ENCODE data around the gene MIEF1. TPM values are rescaled to one million over a fixed set of nuclear protein-coding genes. Genes with fewer than 3 reads are reported as not detected.

Gene MIEF1
- total RNA-seq, 1 donor from 2014 or later = 59.4 TPM

- peaks cover 80% of the 10 kb centered on the region for H3K4me1 Mint-ChIP-seq (ENCODE audit: low read depth)
- H3K27ac Mint-ChIP-seq = peak overlapping the region; percentile 87
- intact Hi-C loops (cut with micrococcal nuclease) = loop anchor here (5.0 kb wide), 2 partner anchors 353 to 1922 kb away; partner anchors contain the start of gene TOB2
- H3K36me3 Mint-ChIP-seq (ENCODE audit: low read depth) = peaks cover 66% of the 10 kb centered on the region
- H3K27me3 Mint-ChIP-seq (ENCODE audit: insufficient read depth) = peaks cover 2% of the 10 kb centered on the region
- no peaks in the 10 kb centered on the region for H3K9me3 Mint-ChIP-seq
- peak overlapping the region; percentile 76 for H3K4me3 Mint-ChIP-seq
- DNase-seq (ENCODE audit: low spot score) = no peak
These were observed 22.9 kb downstream of the MIEF1 start for GRCh38 chr22:39524753-39525657.

- H3K9me3 Mint-ChIP-seq = no peaks in the 10 kb centered on the region
- DNase-seq (ENCODE audit: low spot score) = no peak
- intact Hi-C loops (cut with micrococcal nuclease) = loop anchor here (5.0 kb wide), 1 partner anchor 353 kb away; no protein-coding TSS in a partner anchor
- H3K4me3 Mint-ChIP-seq = peak overlapping the region; percentile 76
- H3K27ac Mint-ChIP-seq = peak overlapping the region; percentile 70
- H3K36me3 Mint-ChIP-seq (ENCODE audit: low read depth) = peaks cover 67% of the 10 kb centered on the region
- H3K4me1 Mint-ChIP-seq (ENCODE audit: low read depth) = peaks cover 83% of the 10 kb centered on the region
- H3K27me3 Mint-ChIP-seq (ENCODE audit: insufficient read depth) = no peaks in the 10 kb centered on the region
These were observed 23.5 kb downstream of the MIEF1 start for GRCh38 chr22:39525658-39525975.

DNA sequence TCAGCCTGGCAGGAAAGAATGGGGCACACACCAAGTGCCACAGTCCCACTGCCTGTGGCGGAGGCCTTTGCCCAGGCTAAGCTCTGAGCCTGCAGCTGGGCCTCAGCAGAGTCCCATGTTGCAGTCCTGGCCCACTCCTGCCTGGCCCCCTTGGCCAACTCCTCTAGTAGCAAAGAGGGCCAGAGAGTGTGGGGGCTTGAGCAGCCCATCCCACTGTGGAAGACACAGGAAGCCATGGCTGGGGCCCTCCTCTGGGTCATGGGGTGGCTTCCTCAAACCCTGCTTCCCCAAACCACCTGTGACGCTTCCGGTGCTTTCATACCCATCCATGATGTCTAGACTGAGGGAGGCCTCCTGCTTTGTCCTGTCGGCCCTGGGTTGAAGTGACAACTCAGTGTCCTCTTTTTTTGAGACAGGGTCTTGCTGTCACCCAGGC is 24.7 kb downstream of the MIEF1 start:
- H3K36me3 Mint-ChIP-seq (ENCODE audit: low read depth) = peaks cover 67% of the 10 kb centered on the region
- H3K4me1 Mint-ChIP-seq (ENCODE audit: low read depth) = peaks cover 92% of the 10 kb centered on the region
- intact Hi-C loops (cut with micrococcal nuclease) = loop anchor here (5.0 kb wide), 1 partner anchor 354 kb away; no protein-coding TSS in a partner anchor
- H3K9me3 Mint-ChIP-seq = no peaks in the 10 kb centered on the region
- DNase-seq (ENCODE audit: low spot score) = no peak
- no peaks in the 10 kb centered on the region for H3K27me3 Mint-ChIP-seq (ENCODE audit: insufficient read depth)
- peak overlapping the region; percentile 61 for H3K27ac Mint-ChIP-seq
- H3K4me3 Mint-ChIP-seq = no peak overlapping the region

DNA sequence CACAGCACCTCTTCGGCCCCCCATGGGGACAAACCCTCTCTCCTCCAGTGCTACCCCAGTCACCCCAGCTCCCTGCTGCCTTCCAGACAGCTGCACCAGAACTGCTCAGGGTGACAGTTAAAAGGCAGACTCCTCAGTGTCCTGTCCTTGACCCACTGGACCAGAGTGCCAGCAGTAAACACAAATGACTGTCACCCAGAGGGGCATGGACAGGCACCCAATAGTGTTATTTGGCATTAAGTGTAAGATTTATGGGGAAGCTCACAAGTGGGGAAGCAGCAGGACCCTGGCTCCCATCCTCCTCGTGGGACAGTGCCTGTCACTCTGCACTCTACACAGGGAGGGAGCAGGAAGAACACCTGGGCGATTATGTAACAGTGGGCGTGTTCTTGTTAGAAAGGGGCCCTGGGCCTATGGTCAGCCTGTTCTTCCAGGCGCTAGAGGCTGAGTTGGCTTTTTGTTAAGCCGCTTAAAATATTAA is 25.4 kb downstream of the MIEF1 start:
- Mint-ChIP-seq H3K36me3 (ENCODE audit: low read depth) (peaks cover 65% of the 10 kb centered on the region), H3K9me3 (no peaks in the 10 kb centered on the region), H3K4me1 (ENCODE audit: low read depth) (peaks cover 88% of the 10 kb centered on the region), H3K4me3 (peak overlapping the region; percentile 62), H3K27me3 (ENCODE audit: insufficient read depth) (no peaks in the 10 kb centered on the region), H3K27ac (peak overlapping the region; percentile 68)
- no peak for DNase-seq (ENCODE audit: low spot score)
- intact Hi-C loops (cut with micrococcal nuclease) = loop anchor here (5.0 kb wide), 1 partner anchor 355 kb away; no protein-coding TSS in a partner anchor

DNA sequence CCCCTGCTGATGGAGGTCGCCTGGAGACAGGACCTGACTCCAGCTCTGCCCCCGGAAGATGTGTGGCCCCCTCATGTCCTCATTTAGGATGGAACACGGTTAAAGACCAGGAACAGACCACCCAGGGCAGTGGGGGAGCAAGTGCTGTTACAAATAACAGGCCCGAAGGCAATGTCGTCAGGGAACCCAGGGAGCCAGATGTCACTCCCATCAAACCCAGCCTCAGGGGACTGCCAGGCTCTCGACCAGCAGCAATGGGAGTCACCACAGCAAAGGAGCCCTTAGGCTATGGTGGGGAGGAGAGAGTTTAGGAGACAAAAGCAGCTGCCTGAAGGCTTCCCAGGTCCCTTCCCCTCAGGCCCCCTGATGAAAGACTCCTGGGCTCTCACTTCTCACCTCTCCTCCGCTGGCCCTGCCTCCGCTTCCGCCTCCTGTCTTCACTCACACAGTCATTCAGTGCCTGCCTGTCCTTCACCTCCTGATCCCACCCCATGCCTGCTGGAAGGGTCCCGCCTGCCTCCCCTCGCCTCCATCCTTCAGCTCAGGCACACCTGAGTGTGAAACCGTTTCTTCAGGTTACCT is 26.1 kb downstream of the MIEF1 start:
- H3K27ac Mint-ChIP-seq = peak overlapping the region; percentile 56
- peaks cover 60% of the 10 kb centered on the region for H3K36me3 Mint-ChIP-seq (ENCODE audit: low read depth)
- H3K4me1 Mint-ChIP-seq (ENCODE audit: low read depth) = peaks cover 82% of the 10 kb centered on the region
- intact Hi-C loops (cut with micrococcal nuclease) = loop anchor here (5.0 kb wide), 1 partner anchor 356 kb away; no protein-coding TSS in a partner anchor
- no peak for DNase-seq (ENCODE audit: low spot score)
- H3K4me3 Mint-ChIP-seq = peak overlapping the region; percentile 96
- H3K9me3 Mint-ChIP-seq = no peaks in the 10 kb centered on the region
- no peaks in the 10 kb centered on the region for H3K27me3 Mint-ChIP-seq (ENCODE audit: insufficient read depth)

- peak; percentile 87 for DNase-seq (ENCODE audit: low spot score)
- Mint-ChIP-seq H3K9me3 (no peaks in the 10 kb centered on the region), H3K27me3 (ENCODE audit: insufficient read depth) (no peaks in the 10 kb centered on the region), H3K36me3 (ENCODE audit: low read depth) (peaks cover 56% of the 10 kb centered on the region), H3K27ac (peak overlapping the region; percentile 80), H3K4me1 (ENCODE audit: low read depth) (peaks cover 78% of the 10 kb centered on the region), H3K4me3 (peak overlapping the region; percentile 96)
- intact Hi-C loops (cut with micrococcal nuclease) = loop anchor here (1.0 to 5.0 kb wide), 3 partner anchors 33 to 357 kb away; no protein-coding TSS in a partner anchor
These were observed 26.8 kb downstream of the MIEF1 start for GRCh38 chr22:39528681-39529486.

- intact Hi-C loops (cut with micrococcal nuclease) = loop anchor here (1.0 to 5.0 kb wide), 3 partner anchors 33 to 357 kb away; no protein-coding TSS in a partner anchor
- Mint-ChIP-seq H3K4me3 (peak overlapping the region; percentile 96), H3K27ac (peak overlapping the region; percentile 80), H3K9me3 (no peaks in the 10 kb centered on the region), H3K36me3 (ENCODE audit: low read depth) (peaks cover 52% of the 10 kb centered on the region), H3K4me1 (ENCODE audit: low read depth) (peaks cover 77% of the 10 kb centered on the region), H3K27me3 (ENCODE audit: insufficient read depth) (no peaks in the 10 kb centered on the region)
- DNase-seq (ENCODE audit: low spot score) = no peak
These were observed 27.4 kb downstream of the MIEF1 start for GRCh38 chr22:39529487-39529851.

GRCh38 chr22:39530116-39530515 is 28.0 kb downstream of the MIEF1 start:
- Mint-ChIP-seq H3K9me3 (no peaks in the 10 kb centered on the region), H3K27ac (peak overlapping the region; percentile 80), H3K27me3 (ENCODE audit: insufficient read depth) (no peaks in the 10 kb centered on the region), H3K4me1 (ENCODE audit: low read depth) (peaks cover 72% of the 10 kb centered on the region), H3K4me3 (peak overlapping the region; percentile 96), H3K36me3 (ENCODE audit: low read depth) (peaks cover 46% of the 10 kb centered on the region)
- intact Hi-C loops (cut with micrococcal nuclease) = loop anchor here (5.0 kb wide), 1 partner anchor 377 kb away; no protein-coding TSS in a partner anchor
- DNase-seq (ENCODE audit: low spot score) = no peak

GRCh38 chr22:39530692-39531331 is 28.7 kb downstream of the MIEF1 start:
- DNase-seq (ENCODE audit: low spot score) = no peak
- intact Hi-C loops (cut with micrococcal nuclease) = loop anchor here (5.0 kb wide), 1 partner anchor 376 kb away; no protein-coding TSS in a partner anchor
- H3K9me3 Mint-ChIP-seq = no peaks in the 10 kb centered on the region
- peaks cover 65% of the 10 kb centered on the region for H3K4me1 Mint-ChIP-seq (ENCODE audit: low read depth)
- peak overlapping the region; percentile 96 for H3K4me3 Mint-ChIP-seq
- H3K27ac Mint-ChIP-seq = peak overlapping the region; percentile 80
- peaks cover 40% of the 10 kb centered on the region for H3K36me3 Mint-ChIP-seq (ENCODE audit: low read depth)
- H3K27me3 Mint-ChIP-seq (ENCODE audit: insufficient read depth) = no peaks in the 10 kb centered on the region

DNA sequence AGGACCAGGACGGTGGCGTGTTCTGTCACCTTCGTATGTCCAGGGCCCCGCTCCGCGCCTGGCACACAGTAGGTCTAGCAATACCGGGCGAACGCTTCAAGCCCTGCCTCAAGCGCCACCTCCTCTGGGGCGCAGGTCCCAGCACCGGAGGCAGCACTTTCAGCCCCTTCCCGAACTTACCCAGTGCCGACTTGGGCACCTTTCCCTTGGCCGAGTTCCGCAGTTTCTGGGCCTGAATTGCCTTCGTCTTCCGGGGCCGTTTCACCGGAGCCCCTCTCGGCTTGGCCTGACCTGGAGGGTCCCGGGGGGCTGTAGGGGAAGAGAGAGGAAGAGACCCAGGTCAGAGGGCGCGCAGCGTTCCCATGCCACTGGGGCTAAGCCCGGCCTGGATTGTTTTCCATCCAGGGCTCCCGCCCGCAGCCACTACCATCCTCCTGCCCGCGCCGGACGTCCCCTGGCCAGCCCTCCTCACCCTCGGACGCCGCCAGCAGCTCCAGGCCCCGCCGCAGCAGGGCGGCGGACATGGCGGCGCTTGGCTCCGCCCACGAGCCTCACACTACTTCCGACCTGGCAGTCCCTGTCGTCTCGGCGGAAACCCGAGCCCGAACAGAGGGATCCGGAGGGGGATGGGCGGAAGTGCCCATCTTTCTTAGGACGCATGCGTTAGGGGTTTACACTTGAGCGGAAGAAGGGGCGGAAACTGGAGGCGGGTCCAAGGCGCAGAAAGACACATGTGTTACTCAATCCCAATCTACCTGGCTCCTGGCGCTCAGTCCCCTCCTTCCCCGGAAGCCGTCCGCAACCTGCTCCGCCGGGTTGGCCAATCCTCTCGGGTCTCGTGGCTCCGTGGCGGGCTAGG is 30.4 kb downstream of the MIEF1 start, which contains the start of gene RPS19BP1:
Gene RPS19BP1 (minus strand): TSS at position 534 of the 859 bp plus-strand sequence. CDS start 10 bp downstream, at position 524.
- H3K4me3 Mint-ChIP-seq = peak within 1 kb of the TSS; percentile 96
- no peaks in the 10 kb centered on the region for H3K27me3 Mint-ChIP-seq (ENCODE audit: insufficient read depth)
- peak; percentile 99 for DNase-seq (ENCODE audit: low spot score)
- H3K9me3 Mint-ChIP-seq = no peaks in the 10 kb centered on the region
- intact Hi-C loops (cut with micrococcal nuclease) = loop anchor here (1.0 to 5.0 kb wide), 9 partner anchors 12 to 1104 kb away; partner anchors contain the start of genes ATF4, MIEF1, MRTFA and RPL3
- H3K27ac Mint-ChIP-seq = peak within 1 kb of the TSS; percentile 93
- H3K4me1 Mint-ChIP-seq (ENCODE audit: low read depth) = peaks cover 52% of the 10 kb centered on the region
- H3K36me3 Mint-ChIP-seq (ENCODE audit: low read depth) = peaks cover 33% of the 10 kb centered on the region

DNA sequence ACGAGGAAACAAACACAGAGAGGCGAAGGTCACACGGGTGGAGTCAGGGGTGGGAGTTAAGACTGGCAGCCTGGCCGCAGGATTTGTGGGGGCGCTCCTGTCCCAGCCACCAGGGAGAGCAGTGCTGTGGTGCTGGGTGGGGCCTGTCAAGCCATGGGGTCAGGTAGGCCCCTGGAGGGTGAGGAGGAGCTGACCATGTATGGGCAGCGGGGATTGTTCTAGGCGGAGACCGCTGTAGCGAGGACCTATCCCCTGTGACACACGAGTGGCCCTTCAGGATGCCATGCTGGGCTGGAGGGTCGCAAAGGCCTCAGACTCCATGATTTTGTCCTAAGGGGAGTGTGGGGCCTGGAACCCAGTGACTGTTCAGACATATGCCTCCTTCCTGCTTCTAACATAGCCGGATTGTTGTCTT is 32.0 kb downstream of the MIEF1 start:
- no peaks in the 10 kb centered on the region for H3K27me3 Mint-ChIP-seq (ENCODE audit: insufficient read depth)
- peaks cover 35% of the 10 kb centered on the region for H3K4me1 Mint-ChIP-seq (ENCODE audit: low read depth)
- peaks cover 26% of the 10 kb centered on the region for H3K36me3 Mint-ChIP-seq (ENCODE audit: low read depth)
- no peak for DNase-seq (ENCODE audit: low spot score)
- no peak overlapping the region for H3K4me3 Mint-ChIP-seq
- H3K27ac Mint-ChIP-seq = no peak overlapping the region
- intact Hi-C loops (cut with micrococcal nuclease) = loop anchor here (1.0 to 5.0 kb wide), 3 partner anchors 373 to 502 kb away; no protein-coding TSS in a partner anchor
- no peaks in the 10 kb centered on the region for H3K9me3 Mint-ChIP-seq

Measured in activated T-helper 1 cell treated with anti-CD3 and anti-CD28 coated beads, Interleukin-12 subunit alpha, Interleukin-12 subunit beta, Interleukin-2, Interleukin-4 antibody, amounts not matched to agents 30 ng/mL and 10 ng/mL and 1 ng/mL, durations not matched to agents 14 hours and 24 hours and 36 hours (primary cell).